OCI-LY1 (cell line): Measurements from ENCODE around the gene ADAM19.

Source experiments
- H2AFZ ChIP-seq: fragments of 200-600 bp; sonication (generic), shearing (Covaris generic); 2 replicates; pipeline ENCODE4 v1.6.0; 2014; ENCODE audit warnings: antibody characterized with exemption, mild to moderate bottlenecking, low read length
- H3F3A ChIP-seq: fragments of 200-600 bp; sonication (generic), shearing (Covaris generic); 2 replicates; pipeline ENCODE4 v1.6.0; 2014; ENCODE audit warnings: mild to moderate bottlenecking, antibody characterized with exemption, low read length, moderate library complexity; ENCODE audit not compliant: insufficient read depth
- H3K27ac ChIP-seq: fragments of 200-600 bp; sonication (generic); 2 replicates; pipeline ENCODE4 v1.5.1; 2014; ENCODE audit warnings: low read length, mixed run types, mild to moderate bottlenecking, low read depth; ENCODE audit not compliant: poor library complexity, severe bottlenecking
- H3K27me3 ChIP-seq: fragments of 200-600 bp; sonication (generic); 2 replicates; pipeline ENCODE4 v1.6.0; 2014; ENCODE audit warnings: antibody characterized with exemption, mild to moderate bottlenecking, low read length, moderate library complexity; ENCODE audit not compliant: insufficient read depth
- H3K36me3 ChIP-seq: fragments of 200-600 bp; sonication (generic); 2 replicates; pipeline ENCODE4 v1.6.1; 2014; ENCODE audit warnings: mild to moderate bottlenecking, antibody characterized with exemption, low read length, moderate library complexity, mixed read lengths; ENCODE audit not compliant: insufficient read depth
- H3K4me1 ChIP-seq: fragments of 200-600 bp; sonication (generic); 2 replicates; pipeline ENCODE4 v1.5.1; 2014; ENCODE audit warnings: mild to moderate bottlenecking, low read length, moderate library complexity; ENCODE audit not compliant: insufficient read depth, severe bottlenecking
- H3K4me2 ChIP-seq: fragments of 200-600 bp; sonication (generic), shearing (Covaris generic); 2 replicates; pipeline ENCODE4 v1.6.1; 2014; ENCODE audit warnings: low read length
- H3K4me3 ChIP-seq: fragments of 200-600 bp; sonication (generic); 2 replicates; pipeline ENCODE4 v1.5.1; 2014; ENCODE audit warnings: low read length, low read depth, mild to moderate bottlenecking, mixed read lengths; ENCODE audit not compliant: poor library complexity, severe bottlenecking
- H3K79me2 ChIP-seq: fragments of 200-600 bp; shearing (Covaris generic); 2 replicates; pipeline ENCODE4 v1.6.1; 2016; ENCODE audit warnings: mixed run types, low read length, mixed read lengths; ENCODE audit not compliant: insufficient read depth
- H3K9ac ChIP-seq: fragments of 200-600 bp; sonication (generic), shearing (Covaris generic); 2 replicates; pipeline ENCODE4 v1.6.1; 2014; ENCODE audit warnings: mild to moderate bottlenecking, low read length, mixed read lengths
- H3K9me2 ChIP-seq: fragments of 200-600 bp; sonication (generic), shearing (Covaris generic); 2 replicates; pipeline ENCODE4 v1.6.1; 2014; ENCODE audit warnings: low read depth, mild to moderate bottlenecking, low read length, mixed read lengths
- H3K9me3 ChIP-seq: fragments of 200-600 bp; shearing (Covaris generic); 2 replicates; pipeline ENCODE4 v1.6.1; 2014; ENCODE audit warnings: low read length, mixed read lengths
- H4K20me1 ChIP-seq: fragments of 200-600 bp; sonication (generic), shearing (Covaris generic); 2 replicates; pipeline ENCODE4 v1.6.0; 2016; ENCODE audit warnings: mild to moderate bottlenecking, low read length; ENCODE audit not compliant: insufficient read depth
- EZH2 ChIP-seq: fragments of 200-600 bp; sonication (generic), shearing (Covaris generic); IDR thresholded peaks from 2 replicates; pipeline ENCODE4 v1.8.0; 2017; ENCODE audit warnings: borderline replicate concordance, mixed run types, mild to moderate bottlenecking, antibody characterized with exemption, low read length, moderate library complexity, mixed read lengths
- TF ChIP-seq, protein P1 (sequence below): fragments of 200-600 bp; sonication (generic), shearing (Covaris generic); IDR thresholded peaks from 2 replicates; pipeline ENCODE4 v1.5.1; 2017; ENCODE audit warnings: mild to moderate bottlenecking, antibody characterized with exemption, low read length, moderate library complexity, mixed read lengths

Gene ADAM19

DNA sequence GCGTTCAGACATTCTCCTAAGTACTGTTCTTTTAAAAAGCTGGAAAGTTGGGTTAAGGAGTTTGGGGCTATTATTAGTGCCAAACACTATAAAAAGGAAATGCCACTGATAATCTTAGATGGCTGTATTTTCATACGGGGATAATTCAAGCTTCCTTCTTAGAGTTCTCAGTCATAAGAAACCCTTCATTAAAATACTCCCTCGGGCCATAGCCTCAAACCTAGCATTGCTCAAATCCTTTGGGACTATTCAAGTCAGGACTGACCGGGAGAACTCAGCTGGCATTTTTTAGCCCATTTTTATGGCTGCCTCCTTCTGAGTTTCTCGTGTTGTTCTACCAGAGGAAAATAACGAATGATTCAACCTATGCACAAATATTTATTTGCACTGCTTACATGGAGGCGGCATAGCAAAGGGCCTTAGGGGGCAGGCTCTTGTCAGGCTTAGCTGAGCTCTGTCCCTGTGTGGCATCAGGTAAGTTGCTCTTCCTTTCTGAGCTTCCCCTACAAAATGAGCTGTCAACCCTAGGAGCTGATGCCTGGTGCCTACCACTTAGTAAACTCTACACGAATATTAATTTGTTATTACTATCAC, 33.5 kb upstream of the ADAM19 start:
- no peak overlapping the region for H2AFZ ChIP-seq
- H3K4me1 ChIP-seq = no peaks in the 10 kb centered on the region
- no peak for TF ChIP-seq EZH2
- TF ChIP-seq, protein P1, sequence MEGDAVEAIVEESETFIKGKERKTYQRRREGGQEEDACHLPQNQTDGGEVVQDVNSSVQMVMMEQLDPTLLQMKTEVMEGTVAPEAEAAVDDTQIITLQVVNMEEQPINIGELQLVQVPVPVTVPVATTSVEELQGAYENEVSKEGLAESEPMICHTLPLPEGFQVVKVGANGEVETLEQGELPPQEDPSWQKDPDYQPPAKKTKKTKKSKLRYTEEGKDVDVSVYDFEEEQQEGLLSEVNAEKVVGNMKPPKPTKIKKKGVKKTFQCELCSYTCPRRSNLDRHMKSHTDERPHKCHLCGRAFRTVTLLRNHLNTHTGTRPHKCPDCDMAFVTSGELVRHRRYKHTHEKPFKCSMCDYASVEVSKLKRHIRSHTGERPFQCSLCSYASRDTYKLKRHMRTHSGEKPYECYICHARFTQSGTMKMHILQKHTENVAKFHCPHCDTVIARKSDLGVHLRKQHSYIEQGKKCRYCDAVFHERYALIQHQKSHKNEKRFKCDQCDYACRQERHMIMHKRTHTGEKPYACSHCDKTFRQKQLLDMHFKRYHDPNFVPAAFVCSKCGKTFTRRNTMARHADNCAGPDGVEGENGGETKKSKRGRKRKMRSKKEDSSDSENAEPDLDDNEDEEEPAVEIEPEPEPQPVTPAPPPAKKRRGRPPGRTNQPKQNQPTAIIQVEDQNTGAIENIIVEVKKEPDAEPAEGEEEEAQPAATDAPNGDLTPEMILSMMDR = no peak
- H3K79me2 ChIP-seq = no peaks in the 10 kb centered on the region
- no peak overlapping the region for H3K4me2 ChIP-seq
- H3K9ac ChIP-seq = no peak overlapping the region
- H3K36me3 ChIP-seq = no peaks in the 10 kb centered on the region
- H3K27ac ChIP-seq = no peak overlapping the region
- no peaks in the 10 kb centered on the region for H3K9me2 ChIP-seq
- H3K4me3 ChIP-seq = no peak overlapping the region
- no peaks in the 10 kb centered on the region for H3K27me3 ChIP-seq
- H4K20me1 ChIP-seq = no peaks in the 10 kb centered on the region
- H3F3A ChIP-seq = no peaks in the 10 kb centered on the region
- peaks cover 4% of the 10 kb centered on the region; the same call in 1 of the 2 replicates for H3K9me3 ChIP-seq

DNA sequence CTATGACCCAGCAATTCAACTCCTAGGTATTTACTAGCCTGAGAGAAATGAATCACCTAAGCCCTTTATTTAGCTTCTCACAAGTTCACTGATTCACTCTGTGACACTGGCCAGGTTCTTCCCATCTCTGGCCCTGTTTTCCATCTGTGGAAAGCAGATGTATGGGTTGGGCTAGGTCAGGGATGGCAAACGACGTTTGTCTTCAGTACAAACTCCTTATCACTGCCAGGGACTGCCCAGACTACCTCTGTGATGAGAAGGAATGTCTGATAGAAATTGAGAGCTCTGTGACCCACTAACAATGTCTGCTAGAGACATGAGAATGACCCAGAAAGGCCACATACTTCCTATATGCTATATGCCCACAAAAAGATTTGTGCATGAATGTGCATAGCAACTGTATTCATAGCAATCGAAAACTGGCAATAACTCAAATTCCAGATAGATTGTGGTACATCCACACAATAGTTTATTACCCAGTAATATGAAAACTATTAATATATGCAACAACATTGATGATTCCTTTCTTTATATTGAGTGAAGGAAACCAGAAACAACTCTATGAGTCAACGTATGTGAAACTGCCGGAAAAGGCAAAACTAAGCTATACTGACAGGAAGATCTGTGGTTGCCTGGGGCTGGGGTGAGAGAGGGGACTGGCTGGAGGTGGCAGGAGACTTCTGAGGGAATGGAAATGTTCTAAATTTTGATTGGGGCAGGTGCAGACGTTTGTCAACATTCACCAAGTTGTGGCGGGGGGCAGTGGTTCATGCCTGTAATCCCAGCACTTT, 32.0 kb upstream of the ADAM19 start:
- Histone ChIP-seq H3K4me1 (peaks cover 7% of the 10 kb centered on the region), H3K27ac (no peak overlapping the region), H3K36me3 (no peaks in the 10 kb centered on the region), H3K79me2 (no peaks in the 10 kb centered on the region), H3K27me3 (no peaks in the 10 kb centered on the region), H3K4me3 (no peak overlapping the region), H3K9me2 (no peaks in the 10 kb centered on the region), H3K9me3 (peaks cover 4% of the 10 kb centered on the region; the same call in 1 of the 2 replicates), H2AFZ (no peak overlapping the region), H3K9ac (no peak overlapping the region), H3F3A (no peaks in the 10 kb centered on the region), H4K20me1 (no peaks in the 10 kb centered on the region), H3K4me2 (no peak overlapping the region)
- TF ChIP-seq, protein P1 = no peak
- no peak for TF ChIP-seq EZH2

DNA sequence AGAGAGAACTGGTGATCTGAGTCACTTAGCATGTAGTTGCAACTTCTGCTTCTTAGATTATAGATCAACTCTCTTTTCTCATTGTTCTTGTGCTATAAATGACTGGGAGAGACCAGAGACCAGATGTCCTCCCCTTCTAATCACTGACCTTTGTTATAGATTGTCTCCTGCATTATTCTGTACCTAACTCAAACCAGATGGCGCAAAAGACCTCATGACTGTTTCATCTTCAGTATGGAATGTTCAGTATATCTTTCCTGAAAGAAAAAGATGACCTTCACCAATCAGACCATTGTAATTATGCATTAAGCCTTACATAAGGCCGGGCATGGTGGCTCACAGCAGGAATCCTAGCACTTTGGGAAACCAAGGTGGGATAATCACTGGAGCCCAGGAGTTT, 30.5 kb upstream of the ADAM19 start:
- H3F3A ChIP-seq = no peaks in the 10 kb centered on the region

More for the DNA sequence above, 30.5 kb upstream of the ADAM19 start:
- no peak overlapping the region for H3K9ac ChIP-seq
- H3K27me3 ChIP-seq = no peaks in the 10 kb centered on the region
- TF ChIP-seq EZH2 = no peak
- TF ChIP-seq, protein P1 = no peak
- H3K79me2 ChIP-seq = no peaks in the 10 kb centered on the region
- H2AFZ ChIP-seq = no peak overlapping the region
- no peak overlapping the region for H3K4me3 ChIP-seq
- H3K4me2 ChIP-seq = no peak overlapping the region
- H3K4me1 ChIP-seq = peaks cover 9% of the 10 kb centered on the region
- H3K9me2 ChIP-seq = no peaks in the 10 kb centered on the region
- no peak overlapping the region for H3K27ac ChIP-seq
- peaks cover 4% of the 10 kb centered on the region; the same call in 1 of the 2 replicates for H3K9me3 ChIP-seq
- no peaks in the 10 kb centered on the region for H4K20me1 ChIP-seq
- no peaks in the 10 kb centered on the region for H3K36me3 ChIP-seq
